HG03378 (cell line): ENCODE measurements around the gene JAML.
"Not testable (repeated sequence)": the region's sequence is repeated elsewhere in the genome, so short reads cannot be mapped to it uniquely, and the experiment has no call there.

Experiments used
- ATAC-seq: cut with Tn5 transposase; IDR thresholded peaks from one replicate; pipeline ENCODE4 v1.9.1; 2021; ENCODE audit warnings: mild to moderate bottlenecking, moderate library complexity; ENCODE audit not compliant: unreplicated experiment

JAML gene

DNA sequence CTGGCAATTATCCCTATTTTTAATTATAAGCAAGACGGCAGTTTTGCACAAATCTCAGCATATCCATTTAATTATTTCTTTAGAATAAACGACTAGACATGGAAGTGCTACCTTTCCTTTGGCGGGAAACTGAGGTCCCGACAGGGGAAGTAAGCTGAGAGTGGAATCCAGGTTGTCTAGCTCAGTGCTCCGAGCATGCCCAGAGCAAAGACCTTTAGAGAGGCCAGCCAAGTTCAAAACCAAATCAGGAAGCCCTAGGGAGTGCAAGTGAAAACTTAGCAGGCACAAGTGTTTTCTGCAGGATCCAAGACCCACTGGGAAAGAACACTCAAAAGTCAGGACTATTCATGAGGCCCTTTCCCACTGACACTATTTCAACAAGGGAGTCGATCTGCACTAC, 25.7 kb downstream of the JAML start:
- ATAC-seq = no peak

DNA sequence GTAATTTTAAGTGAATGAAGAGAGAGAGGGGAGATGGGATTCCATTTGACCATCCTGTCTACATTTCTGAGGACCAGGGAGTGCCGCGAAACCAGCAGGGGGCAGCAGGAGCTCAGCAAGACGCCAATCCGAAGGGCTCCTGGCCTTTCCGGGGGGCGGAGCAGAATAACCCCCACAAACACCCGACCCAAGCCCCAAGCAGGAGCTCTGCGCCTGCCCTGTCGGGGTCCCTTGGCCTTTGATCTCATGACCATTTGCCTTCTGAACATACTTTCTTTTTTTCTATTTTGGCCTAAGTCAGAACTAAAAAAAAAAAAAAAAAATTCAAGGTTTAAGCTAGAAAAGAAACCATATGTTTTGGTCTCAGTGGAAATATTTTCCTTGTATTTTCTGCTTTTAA, 26.4 kb downstream of the JAML start:
- no peak for ATAC-seq

DNA sequence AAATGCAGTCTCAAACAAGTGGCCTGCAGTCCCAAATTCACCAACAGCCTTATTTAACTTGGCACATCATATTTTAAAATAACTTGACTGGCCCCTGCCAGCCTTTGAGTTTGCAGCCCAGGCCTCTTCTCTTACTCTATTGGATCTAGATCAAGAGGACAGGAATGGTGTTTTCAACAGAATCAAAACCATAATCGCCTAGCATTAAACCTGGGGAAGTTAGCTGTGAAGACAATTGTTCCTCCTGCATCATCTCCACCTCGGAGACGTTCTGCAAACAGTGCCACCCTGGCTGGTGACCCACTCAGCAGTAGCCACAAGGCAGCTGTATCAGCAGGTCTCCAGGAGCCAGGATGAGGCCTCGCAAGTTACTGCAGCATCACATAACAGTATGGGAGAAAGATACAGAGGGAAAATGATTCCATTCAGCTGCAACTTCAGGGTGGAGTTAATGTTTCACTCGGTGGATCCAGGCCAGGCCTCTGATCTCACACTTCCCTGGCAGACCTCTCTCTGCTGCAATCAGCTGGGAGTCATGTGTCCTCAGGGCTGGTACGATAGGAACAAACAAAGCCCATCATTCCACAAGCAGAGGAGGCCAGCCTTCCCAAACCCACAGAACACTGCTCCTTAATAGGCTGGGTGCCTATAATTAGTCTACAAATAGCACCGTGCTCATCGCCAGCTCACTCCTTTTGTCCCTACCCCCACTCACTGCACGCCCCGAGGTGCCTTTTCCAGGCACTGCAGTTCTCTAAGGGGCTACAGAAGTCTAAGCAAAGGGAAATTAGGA, 29.8 kb downstream of the JAML start:
- no peak for ATAC-seq

DNA sequence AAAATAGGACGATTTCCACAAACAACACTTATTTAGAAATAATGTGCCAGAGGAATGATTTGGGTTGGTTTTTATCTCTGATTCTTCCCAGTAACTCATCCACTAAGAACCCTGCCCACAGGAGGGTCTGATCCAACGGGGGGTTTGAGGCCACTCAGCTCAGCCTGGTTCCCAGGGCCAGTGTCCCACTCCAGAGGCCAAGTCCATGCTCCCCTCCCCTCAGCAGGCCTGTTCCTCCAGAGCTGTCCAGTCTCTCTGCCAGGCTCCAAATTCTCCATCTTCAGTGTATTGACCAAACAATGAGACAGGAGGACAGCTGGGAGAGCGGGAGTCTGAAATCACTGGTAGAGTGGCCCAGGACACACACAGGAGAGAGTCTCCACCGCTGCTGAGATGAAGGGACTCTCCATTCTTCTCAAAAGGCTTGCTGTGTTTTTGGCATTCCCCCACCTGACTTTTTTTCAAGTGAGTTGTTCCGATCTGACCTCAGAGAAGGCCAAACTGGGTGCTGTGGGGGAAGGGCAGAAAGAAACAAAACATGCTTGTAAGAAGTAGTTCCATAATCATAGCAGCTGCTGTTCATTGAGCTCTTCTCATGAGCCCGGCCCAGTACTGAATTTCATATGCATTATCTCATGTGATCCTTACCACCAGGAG, 30.8 kb downstream of the JAML start:
- ATAC-seq = no peak

DNA sequence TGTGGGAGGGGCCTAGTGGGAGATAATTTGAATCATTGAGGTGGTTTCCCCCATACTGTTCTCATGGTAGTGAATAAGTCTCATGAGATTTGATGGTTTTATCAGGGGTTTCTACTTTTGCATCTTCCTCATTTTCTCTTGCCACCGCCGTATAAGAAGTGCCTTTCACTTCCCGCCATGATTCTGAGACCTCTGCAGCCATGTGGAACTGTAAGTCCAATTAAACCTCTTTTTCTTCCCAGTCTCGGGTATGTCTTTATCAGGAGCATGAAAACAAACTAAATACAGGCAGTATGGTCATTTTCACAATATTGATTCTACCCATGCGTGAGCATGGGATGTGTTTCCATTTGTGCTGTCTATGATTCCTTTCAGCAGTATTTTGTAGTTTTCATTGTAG, 32.0 kb downstream of the JAML start:
- not testable (repeated sequence) for ATAC-seq

DNA sequence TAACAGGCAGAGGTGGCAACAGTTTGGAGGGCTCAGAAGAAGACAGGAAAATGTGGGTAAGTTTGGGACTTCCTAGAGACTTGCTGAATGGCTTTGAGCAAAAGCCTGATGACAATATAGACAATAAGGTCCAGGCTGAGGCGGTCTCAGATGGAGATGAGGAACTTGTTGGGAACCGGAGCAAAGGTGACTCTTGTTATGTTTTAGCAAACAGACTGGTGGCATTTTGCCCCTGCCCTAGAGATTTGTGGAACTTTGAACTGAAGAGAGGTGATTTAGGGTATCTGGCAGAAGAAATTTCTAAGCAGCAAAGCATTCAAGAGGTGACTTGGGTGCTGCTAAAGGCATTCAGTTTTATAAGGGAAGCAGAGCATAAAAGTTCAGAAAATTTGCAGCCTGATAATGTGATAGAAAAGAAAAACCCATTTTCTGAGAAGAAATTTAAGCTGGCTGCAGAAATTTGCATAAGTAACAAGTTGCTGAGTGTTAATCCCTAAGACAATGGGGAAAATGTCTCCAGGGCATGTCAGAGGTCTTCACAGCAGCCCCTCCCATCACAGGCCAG, 33.8 kb downstream of the JAML start:
- ATAC-seq = not testable (repeated sequence)

DNA sequence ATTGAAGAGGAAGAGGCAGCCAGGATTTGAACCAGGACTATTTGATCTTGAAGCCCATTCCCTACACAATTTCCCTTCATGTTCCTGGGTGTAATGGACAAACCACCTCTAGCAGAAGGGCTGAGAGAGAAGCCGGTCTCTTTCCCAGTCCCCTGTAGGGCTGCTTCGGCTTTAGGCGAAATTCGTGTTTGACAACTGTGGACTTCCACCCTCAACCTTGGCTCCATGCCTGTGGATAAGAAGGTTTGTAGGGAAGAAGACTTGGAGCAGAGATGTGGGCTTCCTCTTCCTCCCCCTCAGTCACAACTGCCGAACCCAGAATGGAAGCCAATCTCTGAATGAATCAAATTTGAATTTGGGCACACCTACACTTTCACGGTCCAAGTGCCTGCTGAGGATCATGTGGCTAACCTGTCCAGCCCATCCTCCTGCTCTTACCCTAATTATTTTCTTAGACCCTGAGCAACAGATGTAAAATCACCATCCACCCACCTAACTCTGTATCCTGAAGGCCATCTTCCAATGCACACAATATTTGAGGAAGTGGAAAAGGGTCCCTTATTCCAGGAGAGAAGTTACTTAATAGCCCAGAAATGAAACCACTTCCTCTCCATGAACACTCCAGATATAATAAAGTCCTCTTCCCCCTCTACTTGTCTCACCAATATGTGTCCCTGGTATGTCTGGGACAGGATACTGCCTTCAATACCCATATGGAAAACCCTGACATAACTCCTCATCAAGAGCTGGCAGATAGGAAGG, 38.3 kb downstream of the JAML start:
- no peak for ATAC-seq

DNA sequence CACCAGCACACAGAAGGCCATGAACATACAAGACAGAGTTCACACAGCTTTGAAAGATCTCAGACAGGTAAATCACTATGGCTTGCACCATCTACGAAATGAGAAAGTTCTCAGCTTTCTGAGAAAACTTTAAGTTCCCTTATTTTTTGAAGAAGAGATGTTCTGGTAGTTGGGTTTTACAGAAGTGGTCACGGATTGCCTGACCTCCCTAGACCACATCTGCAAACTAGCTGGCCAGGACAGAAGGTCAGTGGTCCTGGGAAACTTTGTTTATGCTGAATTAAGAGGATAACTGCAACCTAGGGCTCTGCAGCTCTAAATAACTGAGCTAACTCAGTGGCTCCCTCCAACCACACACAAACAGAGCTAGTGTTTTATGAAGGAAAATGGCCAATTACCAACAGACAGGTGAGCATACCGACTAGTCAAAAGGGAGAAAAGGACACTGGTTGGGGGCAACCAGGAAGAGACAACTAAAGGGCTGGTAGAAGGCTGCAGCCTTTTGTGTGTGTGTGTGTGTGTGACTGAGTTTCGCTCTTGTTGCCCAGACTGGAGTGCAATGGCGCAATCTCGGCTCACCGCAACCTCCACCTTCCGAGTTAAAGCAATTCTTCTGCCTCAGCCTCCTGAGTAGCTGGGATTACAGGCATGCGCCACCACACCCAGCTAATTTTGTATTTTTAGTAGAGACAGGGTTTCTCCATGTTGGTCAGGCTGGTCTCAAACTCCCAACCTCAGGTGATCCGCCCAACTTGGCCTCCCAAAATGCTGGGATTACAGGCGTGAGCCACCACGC, 39.8 kb downstream of the JAML start:
- ATAC-seq = no peak

DNA sequence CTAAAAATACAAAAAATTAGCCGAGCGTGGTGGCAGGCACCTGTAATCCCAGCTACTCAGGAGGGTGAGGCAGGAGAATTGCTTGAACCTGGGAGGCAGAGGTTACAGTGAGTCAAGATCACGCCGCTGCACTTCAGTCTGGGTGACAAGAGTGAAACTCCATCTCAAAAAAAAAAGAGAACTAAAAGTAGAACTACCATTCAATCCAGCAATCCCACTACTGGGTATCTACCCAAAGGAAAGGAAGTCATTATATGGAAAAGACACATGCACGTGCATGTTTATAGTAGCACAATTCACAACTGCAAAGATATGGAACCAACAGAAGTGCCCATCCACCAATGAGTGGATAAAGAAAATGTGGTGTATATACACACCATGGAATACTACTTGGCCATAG, 41.1 kb downstream of the JAML start:
- not testable (repeated sequence) for ATAC-seq

DNA sequence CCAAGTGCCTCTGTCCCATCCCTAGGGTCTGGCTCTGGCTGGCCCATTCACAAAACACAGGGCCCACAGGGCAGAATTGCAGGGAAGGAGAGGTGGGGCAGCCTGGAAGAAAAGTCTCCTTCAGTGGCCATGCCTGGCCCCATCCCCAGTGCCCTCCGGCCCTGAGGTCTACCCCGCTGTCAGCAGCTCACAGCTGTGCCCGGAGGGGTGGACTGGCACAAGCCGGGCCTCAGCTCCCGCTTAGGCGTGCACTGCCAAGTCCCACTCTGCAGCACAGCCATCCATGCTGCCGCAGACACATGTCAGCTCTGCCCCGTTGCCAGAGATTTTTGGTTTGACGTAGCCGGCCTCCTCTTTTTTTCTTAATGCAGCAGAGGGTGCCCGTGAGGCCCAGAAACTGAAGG, 44.5 kb downstream of the JAML start:
- no peak for ATAC-seq

DNA sequence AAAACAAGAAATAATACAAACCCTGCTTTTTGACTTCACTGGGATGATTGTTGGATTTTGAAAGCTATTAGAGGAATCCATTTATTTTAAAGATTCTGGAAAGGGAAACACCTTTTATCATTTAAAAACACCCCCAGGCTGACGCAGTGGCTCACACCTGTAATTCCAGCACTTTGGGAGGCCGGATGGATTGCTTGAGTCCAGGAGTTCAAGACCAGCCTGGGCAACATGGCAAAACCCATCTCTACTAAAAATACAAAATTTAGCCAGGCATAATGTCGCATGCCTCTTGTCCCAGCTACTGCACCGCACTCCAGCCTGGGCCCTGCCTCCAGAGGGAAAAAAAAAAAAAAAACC, 48.1 kb downstream of the JAML start:
- ATAC-seq = no peak

DNA sequence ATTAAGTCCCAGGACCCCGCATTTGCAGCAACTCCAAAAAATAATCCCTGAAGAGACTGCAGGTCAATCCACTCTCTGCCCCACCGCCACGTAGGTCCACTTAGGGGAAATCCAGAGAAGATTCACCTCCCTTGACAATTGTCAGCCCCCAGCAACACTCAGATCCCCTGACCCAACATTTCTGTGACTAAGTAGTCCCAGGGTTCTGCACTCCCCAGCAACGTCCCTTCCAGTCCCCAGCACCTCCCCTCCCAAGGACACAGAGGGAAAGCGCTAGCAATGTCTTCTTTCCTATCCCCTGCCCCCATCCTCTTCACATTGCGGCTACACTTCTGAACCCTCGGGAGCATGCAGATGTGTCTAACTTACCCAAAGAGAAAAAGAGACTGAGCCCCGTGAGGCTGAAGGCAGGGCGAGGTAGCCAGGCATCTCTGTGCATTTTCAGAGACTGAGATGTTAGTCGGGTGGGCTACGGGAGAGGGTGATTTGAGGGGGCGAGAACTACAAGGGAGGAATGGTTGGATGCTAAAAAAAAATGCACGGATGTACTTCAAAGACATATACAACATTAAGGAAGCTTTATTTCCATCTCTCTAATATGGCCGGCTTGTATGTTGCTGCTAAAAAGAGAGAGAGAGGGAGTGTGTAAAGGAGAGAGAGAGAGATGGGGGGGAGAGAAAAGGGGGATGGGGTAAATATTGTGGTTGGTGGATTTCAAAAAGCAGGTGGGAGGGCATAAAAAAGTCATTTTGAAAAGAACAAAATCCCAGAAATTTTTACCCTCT, 48.6 kb downstream of the JAML start, which contains the start of gene SCN2B:
Gene SCN2B, minus strand, starts transcription at position 647 of the 785 bp plus-strand sequence. Its CDS starts 208 bp downstream, at position 439.
- ATAC-seq = no peak

DNA sequence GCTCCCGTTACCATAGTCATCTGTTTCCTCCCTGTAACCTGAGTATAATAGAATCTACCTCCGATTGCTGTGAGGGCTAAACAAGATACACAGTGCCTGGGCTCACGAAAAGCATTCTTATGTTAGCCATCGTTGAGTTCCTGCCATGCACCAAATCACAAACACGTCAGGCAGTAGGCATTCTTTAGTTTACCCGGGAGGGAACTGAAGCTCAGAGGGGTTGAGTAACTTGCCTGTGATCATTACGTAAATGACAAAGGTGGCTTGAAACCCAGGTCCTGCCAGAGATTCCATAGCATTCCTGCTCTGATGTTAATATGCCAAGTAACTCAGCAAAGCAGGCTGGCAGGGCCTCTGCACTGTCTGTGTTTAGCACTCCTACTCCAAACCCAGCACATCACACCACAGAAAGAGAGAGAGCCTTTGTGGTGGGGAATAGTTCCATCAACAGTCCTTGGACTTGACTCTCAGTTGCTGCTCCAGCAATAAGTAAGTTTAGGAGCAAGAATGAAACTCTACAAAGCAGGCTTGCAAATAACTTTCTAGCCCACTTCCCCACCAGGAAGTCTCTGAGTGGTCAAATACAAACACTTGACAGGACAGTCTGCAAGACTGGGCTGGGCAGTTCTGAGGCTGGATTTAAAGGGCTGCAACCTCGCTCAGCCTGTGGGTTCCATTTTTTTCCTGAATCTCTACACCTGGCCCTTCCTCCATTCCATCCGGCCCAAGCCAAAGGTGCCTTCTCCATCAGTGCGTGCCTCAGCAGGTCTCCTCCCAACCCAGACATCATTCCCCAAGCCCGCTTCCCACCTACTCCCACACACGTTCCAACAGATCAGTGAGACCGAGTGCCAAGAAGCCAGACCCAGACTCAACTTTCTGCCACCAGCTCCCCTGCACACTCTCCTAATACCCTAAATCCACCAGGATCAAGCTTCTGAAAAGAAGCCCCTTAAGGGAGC, 49.5 kb downstream of the JAML start:
- ATAC-seq = no peak

DNA sequence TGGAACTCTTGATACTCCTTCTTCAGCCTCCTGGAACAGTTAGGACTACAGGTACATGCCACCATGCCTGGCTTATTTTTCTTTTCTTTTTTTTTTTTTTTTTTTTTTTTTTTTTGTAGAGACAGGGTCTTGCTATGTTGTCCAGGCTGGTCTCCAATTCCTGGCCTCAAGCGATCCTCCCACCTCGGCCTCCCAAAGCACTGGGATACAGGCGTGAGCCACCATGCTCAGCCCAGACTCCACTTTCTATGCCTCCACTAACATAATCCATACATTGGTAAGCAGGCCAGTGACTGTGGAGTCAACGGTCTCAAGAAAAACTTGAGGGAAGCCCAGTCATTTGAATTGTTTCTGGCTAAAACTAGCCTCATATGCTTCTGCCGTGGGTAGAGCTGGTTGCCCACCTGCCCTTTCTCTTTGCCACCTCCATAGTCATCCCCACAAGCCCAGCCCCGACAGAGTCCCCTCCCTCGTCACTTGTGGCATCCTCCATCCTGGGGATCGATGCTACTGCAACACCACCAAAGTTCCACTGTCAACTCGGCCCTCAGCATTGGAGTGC, 50.7 kb downstream of the JAML start:
- ATAC-seq = no peak

DNA sequence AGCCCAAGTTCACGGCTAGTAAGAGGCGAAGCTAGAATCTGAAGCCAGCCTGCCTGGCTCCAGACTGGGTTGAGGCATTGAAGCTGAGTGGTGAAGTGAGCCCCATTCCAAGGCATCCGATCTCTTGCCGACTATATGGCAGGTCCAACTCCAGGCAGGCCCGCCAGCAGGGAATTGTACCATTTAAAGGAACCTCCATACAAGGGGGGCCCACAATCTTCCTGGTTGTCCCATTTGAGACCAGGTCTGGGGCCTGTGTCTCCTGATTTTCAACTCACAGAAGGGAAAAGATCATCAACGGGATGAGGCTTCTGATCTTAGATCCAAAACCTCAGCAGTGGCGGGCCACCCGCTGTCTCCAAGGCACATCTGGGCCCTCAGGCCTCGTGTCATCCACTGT, 52.5 kb downstream of the JAML start:
- no peak for ATAC-seq

DNA sequence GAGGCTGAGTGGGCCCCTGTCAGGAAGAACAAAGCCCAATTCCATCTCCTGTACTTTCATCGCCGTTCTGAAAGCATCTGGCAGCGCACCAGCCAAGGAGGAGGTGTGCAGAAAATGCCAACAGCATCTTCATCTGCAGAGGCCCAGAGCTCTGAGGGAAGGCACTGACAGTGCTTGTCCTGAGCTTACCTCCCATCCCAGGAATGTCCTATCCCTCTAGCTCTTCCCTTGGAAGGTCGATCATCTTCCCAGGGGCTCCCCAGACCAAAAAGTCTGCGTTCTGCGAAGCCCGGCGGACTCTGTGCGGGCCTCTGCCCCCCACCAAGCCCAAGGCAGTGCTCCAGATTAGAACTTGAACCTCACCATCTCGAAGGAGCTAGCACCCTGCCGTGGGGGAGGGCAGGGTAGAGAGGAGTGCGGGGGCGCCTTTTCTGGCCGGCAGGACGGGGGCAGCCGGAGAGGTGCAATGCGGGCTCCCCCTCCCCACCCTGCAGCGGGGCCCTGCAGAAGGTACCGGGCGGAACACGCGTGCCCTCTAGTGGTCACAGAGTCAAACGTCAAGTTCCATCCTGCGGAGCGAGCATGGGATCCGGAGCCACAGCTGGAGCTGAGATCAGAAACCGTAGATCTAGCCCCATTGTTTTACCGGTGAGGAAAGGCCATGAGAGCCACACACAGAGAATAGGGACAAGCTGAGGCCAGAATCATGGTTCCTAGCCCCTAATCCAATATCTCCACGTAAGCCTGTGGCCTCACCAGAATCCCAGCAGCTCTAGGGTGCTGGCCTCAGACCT, 53.3 kb downstream of the JAML start:
- ATAC-seq = no peak

DNA sequence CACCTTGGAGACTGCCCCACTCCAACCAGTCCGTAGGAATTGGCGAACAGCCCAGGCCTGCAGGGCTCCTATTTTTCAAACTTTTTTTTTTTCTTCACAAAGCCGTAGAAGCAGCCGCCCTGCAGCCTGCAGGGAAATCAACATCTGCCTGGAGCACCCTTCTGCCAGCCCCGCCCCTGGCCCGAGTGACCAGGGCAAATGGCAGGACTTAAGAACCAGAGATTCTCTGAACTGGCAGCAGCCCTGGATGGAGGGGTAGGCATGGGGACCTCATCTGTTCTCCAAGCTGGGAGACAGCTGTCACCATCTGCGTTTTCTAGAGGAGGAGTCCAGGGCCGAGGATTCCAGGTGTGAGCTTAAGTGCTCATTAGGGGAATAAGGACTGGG, 53.9 kb downstream of the JAML start:
- ATAC-seq = no peak

DNA sequence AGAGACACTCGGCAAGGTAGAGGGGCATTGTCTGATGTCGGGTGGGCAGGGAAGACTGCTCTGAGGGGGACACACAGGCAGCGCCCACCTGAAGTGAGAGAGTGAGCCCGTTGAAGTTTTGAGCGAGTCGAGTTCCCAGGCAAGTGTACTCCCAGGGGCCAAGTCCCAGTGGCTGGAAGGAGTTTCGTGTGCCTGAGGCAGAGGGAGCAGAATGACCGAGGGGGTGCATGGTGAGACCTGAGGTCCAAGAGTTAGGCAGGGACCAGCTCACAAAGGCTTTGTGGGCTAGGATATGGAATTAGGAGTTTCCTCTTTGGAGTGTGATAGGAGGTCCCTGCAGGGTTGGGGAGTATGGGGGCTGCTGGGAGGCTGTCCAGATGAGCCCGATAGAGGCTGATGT, 54.6 kb downstream of the JAML start:
- no peak for ATAC-seq
